Subcutaneous adipose tissue (tissue), 4 donors: ENCODE measurements around the gene NAA25. TPM values are rescaled to one million over a fixed set of nuclear protein-coding genes. Genes with fewer than 3 reads are reported as not detected.

ENCODE experiments used
- CTCF ChIP-seq: fragments of 450-650 bp; IDR thresholded peaks from one replicate; pipeline ENCODE4 v1.5.1; 2016; ENCODE audit warnings: low read depth, mild to moderate bottlenecking, control low read depth, antibody characterized with exemption, moderate library complexity
- total RNA-seq, 4 donors: library from RNA; depleted of rRNA; stranded (reverse); fragments of >200 nt; gene quantifications; one replicate each; pipeline ENCODE4 v1.1.0, GENCODE V29; 2016

The NAA25 gene
- total RNA-seq, 4 donors from 2014 or later, result 19.2 to 31.8 (median 26.4) TPM

- no peak for TF ChIP-seq CTCF
Measured at GRCh38 chr12:111998015-111998414, 110.6 kb downstream of the NAA25 start.

GRCh38 chr12:111997300-111997699 lies 111.3 kb downstream of the NAA25 start:
- TF ChIP-seq CTCF, result no peak

GRCh38 chr12:111995782-111996480 lies 112.7 kb downstream of the NAA25 start:
- TF ChIP-seq CTCF, result no peak

- no peak for TF ChIP-seq CTCF
Measured at GRCh38 chr12:111993292-111994150, 115.1 kb downstream of the NAA25 start.

- no peak for TF ChIP-seq CTCF
Measured at GRCh38 chr12:111992464-111992863, 116.1 kb downstream of the NAA25 start.

- no peak for TF ChIP-seq CTCF
Measured at GRCh38 chr12:111991946-111992345, 116.6 kb downstream of the NAA25 start.

GRCh38 chr12:111991535-111991934 lies 117.0 kb downstream of the NAA25 start:
- no peak for TF ChIP-seq CTCF
